Pancreas (tissue), 10 donors: ENCODE results near the gene CACNA2D2. TPM values are rescaled to one million over a fixed set of nuclear protein-coding genes. Genes with fewer than 3 reads are reported as not detected.

Source experiments
- ATAC-seq, 4 donors: fragments of 200-7000 bp; cut with Tn5 transposase; one replicate each; pipeline versions ENCODE4 v1.8.0 to v1.9.1; 2020; ENCODE audit warnings: mild to moderate bottlenecking in 4 of 4, moderate library complexity in 4 of 4
- DNase-seq, 6 donors: peaks; one replicate each; pipeline ENCODE4 v3.0.0-alpha.2; 2020
- FAIRE-seq: peaks from 2 replicates; lab custom pipeline; 2012; peaks lifted over from hg19 to GRCh38; lab: Jason Lieb, UNC
- H3K27ac ChIP-seq, 4 donors: fragments of 200-600 bp; sonication (generic); 1 replicate in 3 of 4; 2 replicates in 1 of 4; pipeline versions ENCODE4 v1.5.0 to v1.8.0; 2020
- H3K27me3 ChIP-seq, 4 donors: fragments of 200-600 bp; one replicate each; pipeline ENCODE4 v1.8.0; 2021
- H3K36me3 ChIP-seq, 3 donors: fragments of 200-600 bp; sonication (generic) in 1 of 3; one replicate each; pipeline versions ENCODE4 v1.5.0 to v1.8.0; 2020 to 2021
- H3K4me1 ChIP-seq, 3 donors: fragments of 200-600 bp; one replicate each; pipeline ENCODE4 v1.8.0; 2021
- H3K4me3 ChIP-seq, 4 donors: fragments of 200-600 bp; sonication (generic) in 2 of 4; one replicate each; pipeline versions ENCODE4 v1.5.0 to v1.8.0; 2020 to 2021
- H3K9me3 ChIP-seq, 4 donors: fragments of 200-600 bp; one replicate each; pipeline ENCODE4 v1.8.0; 2021
- CTCF ChIP-seq, 4 donors: fragments of 200-600 bp; sonication (generic) in 3 of 4; IDR thresholded peaks; one replicate each; pipeline versions ENCODE4 v1.5.0 to v1.8.0; 2021; ENCODE audit warnings: antibody characterized with exemption in 4 of 4
- WGBS, 2 donors: extraction: QIAGEN DNeasy Blood & Tissue Kit; methylation state at CpG; one replicate each; pipeline ENCODE4 v1.1.7; 2013; 5-methylcytosine and 5-hydroxymethylcytosine counted together
- intact Hi-C, 3 donors: fragments of 100-400 bp; cut with DNase I; formaldehyde crosslinking; loops; one replicate each; pipeline versions ENCODE4 v1.11.1 to v1.14.2; 2022
- polyA plus RNA-seq, 2 donors: library from polyadenylated mRNA; stranded (reverse); fragments of 200-250 nt; gene quantifications; one replicate each; pipeline ENCODE4 v1.2.3, GENCODE V29; 2013
- total RNA-seq, 6 donors: library from RNA; stranded (reverse); fragmentation: NEBNext Ultra II Directional in 4 of 6; extraction: Animal tissue kit (Norgen Biotek cat#: 25700) in 4 of 6; gene quantifications; one replicate each; pipeline versions ENCODE4 v1.2.1 to v1.2.4, GENCODE V29; 2021 to 2023
- donor health status: healthy with polysubstance abuse.
- donor health status: DM: no; HTN: no; CAD: no; lungs with moderate emphysema.
- donor health status: DM: no; HTN: no; CAD: no.
- donor health status: control.
- donor health status: control.
- donor health status: Bipolar disorder and iron deficiency.
- donor health status: DM: yes; HTN: yes; CAD: no.
- donor health status: DM: no; HTN: no; CAD: no.
- donor health status: DM: no; HTN: no; CAD: no.
- donor health status: DM: yes; HTN: yes; CAD: no.

The CACNA2D2 gene
- total and polyA plus RNA-seq, 8 donors = 1.1 to 19.5 (median 3.3) TPM

DNA sequence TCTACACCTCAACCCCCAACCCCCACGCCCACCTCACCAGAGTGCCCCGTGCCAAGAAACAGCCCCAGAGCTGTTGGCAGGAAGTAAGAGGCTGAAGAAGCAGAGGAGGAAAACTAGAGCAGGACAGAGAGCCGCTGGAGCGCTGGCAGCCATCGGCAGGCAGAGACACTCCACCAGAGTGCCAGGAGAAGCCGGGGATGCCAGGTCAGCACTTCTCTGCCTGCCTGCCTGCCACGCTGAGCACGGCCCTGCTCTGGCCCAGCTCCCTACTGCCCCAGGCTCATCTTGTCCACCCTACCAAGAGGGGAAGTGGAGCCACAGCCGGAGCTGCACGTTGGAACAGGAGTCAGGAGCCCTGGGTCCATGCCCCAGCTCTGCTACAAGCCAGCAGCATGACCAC is 29.7 kb downstream of the CACNA2D2 start:
- no peaks in the 10 kb centered on the region for H3K4me1 ChIP-seq
- intact Hi-C loops = no loop called here
- no peak overlapping the region for H3K4me3 ChIP-seq
- ATAC-seq (peak in 3 of 4 donors; percentile 30 to 75 (median 65)), FAIRE-seq (no peak), DNase-seq (peak in 1 of 6 donors; percentile 41)
- WGBS, 2 donors = 62 to 73% methylated on average over 9 to 10 of the region's 10 CpGs
- H3K36me3 ChIP-seq = no peaks in the 10 kb centered on the region
- no peaks in the 10 kb centered on the region for H3K9me3 ChIP-seq
- H3K27ac ChIP-seq = no peak overlapping the region
- no peak for TF ChIP-seq CTCF (IDR thresholded peaks at IDR 0.05)
- no peaks in the 10 kb centered on the region for H3K27me3 ChIP-seq

DNA sequence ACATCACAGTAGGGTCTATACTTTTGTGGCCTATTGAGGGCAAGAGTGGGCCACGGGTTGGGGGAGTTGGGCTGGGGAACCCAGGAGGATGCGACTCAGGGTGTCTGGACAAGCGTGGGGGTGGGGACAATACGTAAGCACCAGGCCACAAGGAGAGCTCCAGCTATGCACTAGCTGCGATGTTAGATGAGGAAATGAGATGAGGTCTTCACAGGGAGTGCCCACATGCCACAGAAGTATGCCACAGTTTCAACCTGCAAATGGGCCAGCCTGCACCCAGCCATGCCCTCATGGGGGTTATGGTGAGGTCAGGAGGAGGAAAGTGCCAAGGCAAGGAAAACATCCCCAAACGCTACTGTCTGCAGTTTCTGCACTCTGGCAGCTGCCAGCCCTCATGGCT is 30.5 kb downstream of the CACNA2D2 start:
- Histone ChIP-seq H3K4me3 (no peak overlapping the region), H3K27me3 (no peaks in the 10 kb centered on the region), H3K27ac (no peak overlapping the region), H3K4me1 (no peaks in the 10 kb centered on the region), H3K36me3 (no peaks in the 10 kb centered on the region), H3K9me3 (no peaks in the 10 kb centered on the region)
- no peak for ATAC-seq
- intact Hi-C loops = no loop called here
- FAIRE-seq = no peak
- WGBS, 2 donors = 78 to 79% methylated on average over 6 of the region's 6 CpGs
- TF ChIP-seq CTCF (IDR thresholded peaks at IDR 0.05) = no peak
- no peak for DNase-seq

GRCh38 chr3:50470658-50471057 is 32.8 kb downstream of the CACNA2D2 start:
- WGBS, 2 donors = 81 to 86% methylated on average over 12 of the region's 12 CpGs
- TF ChIP-seq CTCF (IDR thresholded peaks at IDR 0.05) = no peak
- intact Hi-C loops = no loop called here
- H3K4me1 ChIP-seq = no peaks in the 10 kb centered on the region
- H3K27me3 ChIP-seq = no peaks in the 10 kb centered on the region
- no peak for FAIRE-seq
- no peak overlapping the region for H3K4me3 ChIP-seq
- H3K36me3 ChIP-seq = no peaks in the 10 kb centered on the region
- no peak for DNase-seq
- H3K9me3 ChIP-seq = no peaks in the 10 kb centered on the region
- H3K27ac ChIP-seq = no peak overlapping the region
- ATAC-seq = no peak

DNA sequence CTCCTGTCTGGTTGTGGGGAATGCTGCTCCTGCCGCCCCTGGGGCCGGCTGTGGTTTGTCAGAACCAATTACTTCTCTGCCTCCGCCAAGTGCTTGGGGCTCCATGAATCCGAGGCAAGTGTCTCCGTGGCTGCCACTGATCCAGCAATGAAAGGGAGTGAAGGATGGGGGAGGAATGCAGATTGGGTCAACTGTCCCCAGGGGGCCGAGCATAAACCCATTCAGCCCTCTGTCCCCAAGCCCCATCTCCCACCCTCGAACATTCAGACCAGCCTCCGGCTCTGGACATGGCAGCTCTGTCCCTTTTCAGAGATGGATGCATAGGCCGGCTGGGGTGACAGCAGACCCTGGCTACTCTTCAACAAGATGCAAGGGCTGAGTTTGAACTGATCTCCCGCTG is 35.5 kb downstream of the CACNA2D2 start:
- H3K4me3 ChIP-seq = no peak overlapping the region
- no peaks in the 10 kb centered on the region for H3K4me1 ChIP-seq
- no peaks in the 10 kb centered on the region for H3K36me3 ChIP-seq
- no peak for DNase-seq
- intact Hi-C loops = no loop called here
- H3K9me3 ChIP-seq = no peaks in the 10 kb centered on the region
- TF ChIP-seq CTCF (IDR thresholded peaks at IDR 0.05) = no peak
- 74 to 77% methylated on average over 10 of the region's 10 CpGs for WGBS, 2 donors
- ATAC-seq = no peak
- no peak for FAIRE-seq
- H3K27ac ChIP-seq = no peak overlapping the region
- H3K27me3 ChIP-seq = no peaks in the 10 kb centered on the region

DNA sequence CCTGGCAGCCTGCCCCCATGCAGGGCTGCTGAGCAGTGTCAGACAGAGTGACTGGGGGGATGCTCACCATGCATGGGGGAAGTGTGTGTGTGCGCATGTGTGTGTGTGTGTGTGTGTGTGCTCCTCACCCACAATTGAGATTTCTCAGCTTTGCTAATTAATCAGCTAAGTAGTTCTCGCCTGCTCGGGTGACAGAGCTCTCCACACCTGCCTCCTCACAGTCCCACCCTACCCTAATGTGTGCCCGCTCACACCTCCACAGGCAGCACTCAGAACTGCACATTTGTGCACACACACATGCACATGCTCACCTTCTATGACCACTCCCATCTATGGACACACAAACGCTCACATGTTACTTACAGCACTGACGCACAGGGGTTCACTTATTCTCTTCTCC is 37.3 kb downstream of the CACNA2D2 start:
- Histone ChIP-seq H3K4me3 (no peak overlapping the region), H3K27ac (no peak overlapping the region), H3K36me3 (no peaks in the 10 kb centered on the region), H3K27me3 (no peaks in the 10 kb centered on the region), H3K4me1 (no peaks in the 10 kb centered on the region), H3K9me3 (no peaks in the 10 kb centered on the region)
- FAIRE-seq = no peak
- ATAC-seq = no peak
- DNase-seq = no peak
- WGBS, 2 donors = 76 to 89% methylated on average over 6 of the region's 6 CpGs
- intact Hi-C loops = no loop called here
- no peak for TF ChIP-seq CTCF (IDR thresholded peaks at IDR 0.05)
